ENCODE measurements around the gene FASLG.

The FASLG gene

DNA sequence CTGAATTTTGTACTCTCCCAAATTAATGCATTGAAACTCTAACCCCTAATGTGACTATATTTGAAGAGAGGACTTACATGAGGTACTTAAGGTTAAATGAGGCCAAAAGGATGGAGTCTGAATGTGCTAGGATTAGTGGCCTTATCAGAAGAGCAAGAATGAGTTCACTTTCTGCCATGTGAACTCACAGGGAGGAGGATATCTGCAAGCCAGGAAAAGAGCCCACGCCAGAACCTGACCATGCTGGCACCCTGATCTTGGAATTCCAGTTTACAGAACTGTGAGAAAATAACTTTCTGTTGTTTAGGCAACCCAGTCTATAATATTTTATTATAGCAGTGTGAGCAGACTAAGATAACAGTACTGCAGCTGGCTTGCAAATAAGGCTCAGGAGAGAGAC, 12.2 kb upstream of the FASLG start:
- no peak for DNase-seq (ENCODE audit: low read depth)

DNA sequence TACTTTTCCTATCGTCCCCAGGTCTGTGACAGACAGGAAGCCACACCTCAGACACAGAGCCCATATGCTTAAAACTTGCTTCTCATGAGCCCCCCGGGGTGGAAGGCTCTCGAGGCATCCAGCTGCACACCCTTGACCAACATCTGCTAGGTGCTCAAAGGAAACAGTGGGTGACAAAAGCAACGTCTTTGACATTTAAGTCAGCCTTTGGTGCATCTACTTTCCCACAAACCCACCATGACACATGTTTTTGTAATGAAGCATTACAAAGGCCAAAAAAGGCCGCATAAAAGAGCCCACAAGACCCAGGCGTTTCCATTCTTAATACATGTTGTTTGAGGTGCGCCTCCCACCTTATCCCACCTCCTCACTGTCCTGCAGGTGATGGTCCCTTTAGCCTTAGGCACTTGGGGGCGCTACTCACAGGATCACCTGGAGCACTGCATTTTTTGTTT, 11.8 kb upstream of the FASLG start:
- no peak for DNase-seq (ENCODE audit: low read depth)

DNA sequence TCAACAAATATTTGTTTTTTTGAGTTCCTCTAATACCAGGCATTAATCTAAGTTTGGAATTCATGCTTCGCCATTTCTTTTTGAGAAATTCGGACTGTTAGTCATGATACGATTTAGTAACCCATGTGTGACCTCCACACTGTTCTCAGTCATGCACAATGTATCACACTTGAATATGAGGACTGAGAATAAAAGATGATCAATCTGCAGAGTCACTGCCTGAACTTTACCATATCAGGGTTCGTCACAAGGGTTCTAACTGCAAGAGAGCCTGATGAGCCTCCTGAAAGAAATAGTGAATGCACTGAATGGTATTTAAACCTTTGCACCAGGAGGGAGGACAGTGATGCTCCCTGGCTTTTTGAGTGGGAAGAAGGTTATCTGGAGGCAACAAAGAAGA, 10.9 kb upstream of the FASLG start:
- no peak for DNase-seq (ENCODE audit: low read depth)

DNA sequence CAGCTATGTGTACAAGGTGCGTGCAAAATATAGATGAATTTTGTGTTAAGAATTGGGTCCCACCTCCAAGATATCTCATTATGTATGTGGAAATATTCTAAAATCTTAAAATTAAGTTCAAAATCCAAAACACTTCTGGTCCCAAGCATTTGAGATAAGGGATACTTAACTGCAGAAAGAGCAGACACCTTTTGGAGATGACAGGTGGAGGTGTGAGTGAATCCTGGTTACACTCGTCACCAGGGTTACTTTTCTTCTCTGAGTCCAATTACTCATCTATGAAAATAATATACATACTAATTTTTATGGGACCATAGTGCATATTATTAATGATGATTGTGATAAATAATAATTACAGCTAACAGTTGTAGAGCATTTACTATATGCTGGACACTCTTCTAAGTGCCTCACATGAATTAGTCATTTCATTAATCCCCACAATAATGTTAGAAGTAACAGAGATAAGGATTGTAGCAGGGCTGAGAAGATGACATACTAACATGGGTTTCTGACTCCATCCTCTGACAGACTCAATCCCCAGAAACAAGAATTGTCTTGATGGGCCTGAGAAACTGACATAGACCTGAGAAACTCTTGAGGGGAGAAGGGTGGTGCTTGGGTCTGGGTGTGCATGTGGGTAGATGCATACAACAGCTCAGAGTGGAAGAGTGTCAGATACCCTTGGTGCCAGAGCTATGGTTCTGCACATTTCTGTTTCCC, 8.3 kb upstream of the FASLG start:
- DNase-seq (ENCODE audit: low read depth), result peak; percentile 57

DNA sequence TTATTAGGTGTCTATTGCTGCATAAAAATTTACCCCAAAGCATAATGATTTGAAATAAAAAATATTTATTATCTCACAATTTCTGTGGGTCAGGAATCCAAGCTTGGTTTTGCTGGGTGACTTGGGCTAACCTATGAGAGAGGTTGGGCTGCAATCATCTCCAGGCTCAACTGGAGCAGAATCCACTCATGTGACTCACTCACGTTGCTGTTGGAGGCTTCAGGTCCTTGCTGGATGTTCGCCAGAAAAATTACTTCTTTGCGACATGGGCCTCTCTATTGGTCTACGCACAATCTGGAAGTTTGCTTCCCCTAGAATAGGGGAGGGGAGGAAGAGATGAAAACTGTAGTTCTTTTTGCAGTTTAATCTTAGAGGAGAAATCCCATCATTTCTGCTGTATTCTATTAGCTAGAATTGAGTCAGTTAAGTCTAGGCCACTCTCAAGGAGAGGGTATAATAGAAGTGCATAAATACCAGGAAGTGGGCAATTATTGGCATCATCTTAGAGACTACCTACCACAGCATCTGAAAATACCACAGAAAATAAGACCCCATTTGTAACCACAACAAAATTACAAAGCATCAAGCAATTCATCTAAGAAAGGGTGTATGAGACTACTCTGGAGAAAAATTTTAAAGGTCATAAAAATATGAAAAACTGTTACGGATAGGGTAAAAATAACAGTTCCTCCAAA, 5.7 kb upstream of the FASLG start:
- DNase-seq (ENCODE audit: low read depth), result peak; percentile 73

DNA sequence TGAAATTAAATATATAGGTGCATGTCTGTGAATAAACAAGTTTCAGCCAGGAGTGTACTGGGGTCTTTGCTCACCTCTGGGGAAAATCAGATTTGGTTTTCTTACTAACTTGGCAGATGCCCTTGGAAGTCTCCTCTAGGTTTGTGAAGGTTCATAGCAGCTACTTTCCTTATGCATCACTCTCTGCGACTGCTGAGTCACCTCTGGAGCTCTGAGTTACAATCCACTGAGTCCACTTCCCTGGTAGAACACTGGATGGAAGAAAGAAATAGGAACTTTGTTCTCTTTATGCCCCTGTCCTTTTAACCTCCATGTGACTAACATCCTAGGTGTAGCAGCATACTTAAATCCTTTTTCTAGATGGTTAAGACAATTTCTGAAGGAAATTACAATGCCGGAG, 4.4 kb upstream of the FASLG start:
- peak; percentile 94 for DNase-seq (ENCODE audit: low read depth)

DNA sequence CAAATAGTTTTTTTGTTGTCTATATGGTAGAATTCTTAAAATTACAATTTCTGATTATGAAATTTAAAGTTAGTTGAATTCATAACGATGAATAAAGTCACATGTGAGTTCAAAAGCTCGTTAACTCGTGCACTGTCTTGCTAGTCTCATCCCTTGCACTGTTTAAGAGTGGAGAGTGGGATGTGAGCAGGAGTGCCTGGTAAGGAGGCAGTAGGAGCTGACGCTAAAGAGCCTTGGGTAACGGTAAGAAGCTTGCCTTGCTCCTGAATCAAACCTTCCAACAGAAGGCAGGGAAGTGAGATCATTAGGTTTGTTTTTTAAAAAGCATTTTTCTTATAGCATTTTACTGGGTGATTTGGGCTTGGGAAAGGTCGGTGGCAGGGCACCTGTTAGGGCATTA, 2.3 kb upstream of the FASLG start:
- no peak for DNase-seq (ENCODE audit: low read depth)

DNA sequence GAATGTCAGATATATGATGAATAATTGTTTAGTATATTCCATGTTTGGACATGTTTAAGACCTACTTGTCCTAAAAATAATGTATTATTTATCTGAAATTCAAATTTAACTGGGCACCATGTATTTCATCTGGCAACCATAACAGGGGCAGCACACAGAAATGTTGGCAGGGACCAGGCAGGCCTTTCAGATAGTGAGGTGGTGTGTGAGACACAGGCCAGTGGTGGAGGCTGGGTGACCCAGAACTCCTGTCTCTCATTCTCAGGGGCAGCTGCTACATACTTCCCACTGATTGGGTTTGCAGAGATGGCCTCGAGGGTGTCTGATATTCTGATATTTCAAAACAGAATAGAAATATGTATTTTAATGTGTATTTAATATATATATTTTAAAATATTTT, 1.3 kb upstream of the FASLG start:
- no peak for DNase-seq (ENCODE audit: low read depth)

DNA sequence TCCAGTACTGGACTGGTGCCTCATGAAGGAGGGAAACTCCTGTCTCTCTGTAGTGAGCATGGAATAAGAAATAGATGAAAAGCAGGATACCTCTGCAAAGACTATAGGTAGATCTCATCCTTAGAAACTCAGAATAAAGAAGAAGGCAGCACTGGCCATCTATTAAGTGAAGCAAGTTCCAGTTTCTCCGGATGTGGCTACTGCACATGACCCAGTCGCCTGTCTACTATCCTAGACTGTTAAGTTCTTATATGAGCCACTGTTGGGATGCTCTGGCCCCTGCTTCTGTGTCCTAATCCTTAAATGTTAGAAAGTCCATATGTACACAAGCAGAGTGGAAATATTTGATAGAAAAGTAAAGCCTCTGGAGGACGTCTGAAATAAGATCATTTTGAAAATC, 2.2 kb downstream of the FASLG start:
- DNase-seq (ENCODE audit: low read depth), result no peak

DNA sequence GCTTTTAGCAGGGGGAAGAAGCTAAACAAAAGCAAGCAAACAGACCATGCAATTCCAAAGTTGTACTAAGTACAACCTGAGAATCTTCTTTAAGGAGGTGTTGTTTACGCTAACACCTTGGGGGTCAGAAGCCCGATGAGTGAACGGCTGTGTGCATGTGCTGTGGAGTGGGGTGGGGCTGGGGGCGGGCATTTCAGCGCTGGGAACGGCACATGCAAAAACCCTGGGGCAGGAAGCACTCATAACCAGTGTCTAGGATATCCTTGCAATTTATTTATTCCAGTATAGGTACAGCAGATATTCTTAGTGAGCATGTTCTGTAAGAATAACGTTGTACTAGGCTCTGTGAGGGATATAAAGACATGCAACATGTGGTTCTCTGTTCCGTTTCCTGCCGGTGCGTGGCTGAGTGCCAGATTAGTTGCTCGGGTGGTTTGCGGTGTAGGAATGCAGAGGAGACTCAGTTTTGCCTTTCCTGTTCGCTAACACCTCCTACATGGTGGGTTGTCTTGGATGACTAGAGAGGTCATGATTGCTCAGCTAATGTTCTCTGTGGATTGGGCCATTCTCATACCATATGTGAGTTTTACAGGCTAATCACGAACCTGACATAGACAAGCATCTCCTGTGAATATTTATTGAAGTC, 3.7 kb downstream of the FASLG start:
- peak; percentile 94 for DNase-seq (ENCODE audit: low read depth)

DNA sequence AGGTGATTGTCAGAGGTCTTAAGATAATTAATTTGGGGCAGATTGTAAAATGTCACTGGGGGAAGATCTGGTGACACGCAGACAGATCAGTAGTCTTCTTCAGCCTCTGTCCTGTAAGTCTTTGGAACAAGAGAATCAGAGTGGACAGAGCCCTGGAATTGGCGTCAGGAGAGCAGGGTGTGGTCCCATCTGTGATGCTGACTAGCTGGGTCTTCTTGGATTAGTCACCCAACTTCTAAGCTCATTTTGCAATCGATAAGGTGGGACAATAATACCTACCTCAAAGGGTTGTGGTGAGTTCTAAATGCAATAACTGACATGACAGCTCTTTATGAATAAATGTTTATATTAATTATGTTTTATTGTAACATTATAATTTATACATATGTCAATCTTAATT, 4.8 kb downstream of the FASLG start:
- peak; percentile 67 for DNase-seq (ENCODE audit: low read depth)

DNA sequence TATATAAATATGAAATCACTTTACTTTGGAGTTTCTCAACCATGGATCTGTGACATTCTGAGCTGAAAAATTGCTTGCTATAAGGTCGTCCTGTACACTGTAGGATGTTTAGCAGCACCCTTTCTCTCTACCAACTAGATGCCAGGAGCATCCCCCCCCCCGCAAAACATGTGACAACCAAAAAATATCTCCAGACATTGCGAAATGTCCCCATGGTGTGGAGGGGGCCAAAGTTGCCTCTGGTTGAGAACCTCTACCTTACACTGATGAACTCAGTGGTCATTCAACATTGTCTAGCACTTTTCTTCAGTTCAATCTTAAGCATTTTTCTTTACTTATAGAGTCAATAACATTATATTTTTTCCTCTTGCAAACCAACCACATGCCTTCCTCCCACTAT, 9.2 kb downstream of the FASLG start:
- DNase-seq (ENCODE audit: low read depth), result no peak

DNA sequence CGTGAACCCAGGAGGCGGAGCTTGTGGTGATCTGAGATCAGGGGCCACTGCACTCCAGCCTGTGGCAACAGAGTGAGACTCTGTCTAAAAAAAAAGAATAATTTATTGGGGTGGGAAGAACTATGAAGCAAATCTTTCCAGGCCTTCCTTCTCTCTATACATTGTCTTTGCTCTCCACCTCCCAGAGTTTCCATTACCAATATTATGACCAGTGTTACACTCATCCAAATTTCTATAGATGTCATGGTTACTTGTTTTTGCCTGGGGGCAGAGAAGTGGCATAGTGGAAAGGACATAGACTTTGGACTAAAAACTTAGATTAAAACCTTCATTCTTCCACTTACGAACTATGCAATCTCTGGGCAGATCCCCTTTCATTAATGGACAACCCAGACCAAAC, 10.1 kb downstream of the FASLG start:
- no peak for DNase-seq (ENCODE audit: low read depth)

DNA sequence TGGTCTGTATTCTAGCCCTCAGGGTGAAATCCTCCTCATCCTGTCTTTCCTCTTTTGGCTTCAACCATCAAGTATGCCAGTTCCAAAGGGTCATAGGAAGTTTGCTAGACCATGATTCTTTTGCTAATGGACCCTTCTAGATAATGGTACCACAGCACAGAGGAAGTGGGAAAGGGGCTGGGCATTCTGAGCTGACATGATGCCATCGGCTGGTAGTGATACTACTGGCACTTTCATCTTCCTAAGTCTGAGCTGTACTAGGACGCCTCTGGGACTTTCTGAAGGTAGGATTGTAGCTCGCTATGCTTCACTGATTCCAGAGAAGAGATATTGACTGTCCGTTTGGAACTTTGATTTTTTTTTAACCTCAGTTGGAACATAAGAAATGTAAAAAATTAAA, 11.4 kb downstream of the FASLG start:
- no peak for DNase-seq (ENCODE audit: low read depth)

DNA sequence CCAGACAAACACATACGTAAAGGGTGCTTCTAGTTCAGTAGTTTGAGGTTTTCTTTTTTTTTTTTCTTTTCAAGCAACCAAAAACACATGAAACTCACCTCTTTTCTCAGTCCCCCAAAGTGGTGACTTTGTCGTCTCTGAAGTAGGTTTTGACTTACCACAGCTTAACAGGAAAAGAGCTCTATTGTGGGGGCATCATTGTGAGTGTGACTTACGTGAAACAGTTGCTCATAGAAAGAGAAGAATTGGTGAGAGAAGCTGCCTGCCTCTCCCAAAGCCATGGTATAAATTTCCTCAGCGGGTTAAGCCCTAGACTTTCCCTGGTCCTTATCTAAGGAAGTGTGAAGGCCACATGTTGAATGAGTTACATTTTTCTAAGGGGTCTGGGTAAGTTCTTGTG, 11.9 kb downstream of the FASLG start:
- DNase-seq (ENCODE audit: low read depth), result no peak

DNA sequence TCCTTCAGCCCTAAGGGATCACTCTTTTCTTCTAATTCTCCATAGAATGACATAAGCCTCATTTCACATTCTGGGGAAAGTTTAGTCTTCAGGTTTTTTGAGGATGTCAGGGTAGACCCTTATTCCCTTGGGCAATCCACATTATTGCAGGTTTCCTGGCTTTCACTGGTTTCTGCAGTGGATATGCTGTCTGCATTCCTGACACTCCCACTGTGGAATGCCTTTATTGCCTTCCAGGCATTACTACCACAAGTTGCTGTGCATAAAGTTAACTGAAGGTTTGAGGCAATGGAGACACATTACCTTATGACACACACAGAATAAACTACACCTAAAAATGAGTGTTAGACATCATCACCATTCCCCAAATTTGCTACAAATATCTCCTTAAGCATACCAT, 12.7 kb downstream of the FASLG start:
- peak; percentile 52 for DNase-seq (ENCODE audit: low read depth)

DNA sequence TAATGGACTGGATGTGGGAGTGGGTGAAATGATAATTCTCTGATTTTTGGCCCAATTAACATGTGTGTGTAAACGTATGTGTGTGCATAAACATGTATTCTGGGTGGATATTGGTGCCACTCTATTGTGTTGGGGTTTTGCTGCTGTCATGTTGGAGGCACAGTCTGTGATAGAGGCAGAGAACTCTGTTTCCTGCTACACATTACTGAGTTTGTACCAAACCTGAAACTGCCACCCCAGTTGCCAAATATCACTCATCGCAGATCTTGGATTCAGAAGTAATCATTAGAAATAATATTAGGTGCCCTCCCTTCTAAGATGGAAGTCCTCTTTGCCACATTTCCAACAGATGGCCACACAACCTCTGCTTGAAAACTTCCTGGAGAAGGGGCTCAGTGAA, 13.8 kb downstream of the FASLG start:
- DNase-seq (ENCODE audit: low read depth), result no peak

DNA sequence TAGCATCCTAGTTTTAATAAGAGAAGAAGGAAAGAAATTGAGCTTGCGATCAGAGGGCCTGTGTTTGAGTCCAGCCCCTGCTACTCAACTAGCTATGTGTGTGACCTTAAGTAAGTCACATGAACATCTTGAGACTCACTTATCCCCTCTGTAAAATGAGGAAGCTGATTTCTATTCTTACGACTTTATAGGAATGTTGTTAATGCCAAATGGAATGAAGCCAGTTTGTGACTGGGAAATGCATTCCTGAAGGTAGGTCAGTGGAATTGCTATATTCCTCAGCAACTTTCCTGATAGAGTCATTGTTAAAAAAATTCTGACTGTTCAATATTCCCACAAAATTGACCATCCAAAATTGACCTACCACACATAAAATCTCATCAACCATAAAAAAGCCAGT, 14.9 kb downstream of the FASLG start:
- DNase-seq (ENCODE audit: low read depth), result no peak

DNA sequence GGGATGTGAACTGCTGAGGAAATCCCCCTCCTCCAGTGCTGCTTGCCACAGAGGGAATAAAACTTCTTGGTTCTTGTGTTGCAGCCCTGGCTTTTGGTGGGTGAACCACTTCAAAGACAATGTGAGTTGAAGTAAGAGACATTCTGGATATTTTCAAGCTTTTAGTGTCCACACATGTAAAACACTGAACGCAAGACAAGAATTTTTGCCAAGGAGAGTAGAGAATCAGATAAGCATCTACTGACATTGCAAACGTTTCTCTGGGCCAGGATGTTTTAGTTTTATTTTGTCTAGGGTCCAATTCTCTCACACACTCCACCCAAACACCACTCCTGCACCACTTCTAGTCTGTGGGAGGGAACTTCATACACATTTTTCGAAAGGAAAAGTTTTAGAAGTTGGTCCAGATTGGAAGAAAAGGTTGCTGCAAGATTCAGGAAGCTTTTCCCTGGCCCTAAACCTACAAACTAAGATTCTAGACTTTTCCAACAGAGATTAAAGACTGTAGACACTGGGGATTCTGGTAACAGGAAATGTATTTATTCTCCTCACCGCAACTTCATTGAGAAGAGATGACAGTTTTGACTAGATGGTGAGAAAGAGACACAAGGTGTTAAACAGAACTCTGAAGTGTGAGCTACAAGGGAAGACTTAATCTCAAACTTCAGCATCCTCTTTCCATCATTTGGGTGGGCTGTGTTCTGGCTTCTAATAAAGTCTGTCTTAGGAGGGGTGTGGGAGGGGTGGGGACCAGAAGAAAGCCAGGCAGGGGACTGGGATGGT, 16.1 kb downstream of the FASLG start:
- DNase-seq (ENCODE audit: low read depth), result no peak

DNA sequence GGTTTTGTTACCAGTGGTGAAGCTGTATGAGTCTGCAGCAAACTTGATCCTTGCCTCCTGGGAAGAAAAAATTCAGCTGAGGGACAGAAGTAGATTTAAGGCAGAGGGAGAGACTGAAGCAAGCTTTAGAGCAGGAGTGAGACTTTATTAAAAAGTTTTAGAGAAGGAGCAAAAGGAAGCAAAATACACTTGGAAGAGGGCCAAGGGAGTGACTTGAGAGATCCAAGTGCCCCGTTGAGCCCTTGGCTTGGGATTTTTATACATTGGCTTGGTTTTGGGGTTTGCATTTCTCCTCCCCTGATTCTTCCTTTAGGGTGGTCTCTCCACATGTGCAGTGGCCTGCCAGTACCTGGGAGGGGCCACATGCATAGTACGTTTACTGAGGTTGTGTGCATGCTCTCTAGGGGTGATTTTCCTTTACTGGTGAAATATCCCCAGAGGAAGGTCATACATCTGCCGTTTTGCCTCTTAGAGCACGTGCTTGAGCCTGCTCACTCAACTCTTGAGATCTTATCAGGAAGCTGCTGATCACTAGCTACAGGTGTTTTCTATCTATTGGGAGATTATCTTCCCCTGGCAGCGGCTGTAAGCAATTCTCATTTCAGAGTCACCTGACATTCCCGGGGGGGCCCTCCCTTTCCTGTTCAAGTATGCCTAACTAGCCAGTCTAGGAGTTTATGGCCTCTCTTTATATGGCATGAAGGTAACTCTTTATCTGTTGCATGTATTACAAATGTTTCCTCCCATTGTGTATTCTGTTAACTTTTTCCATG, 20.3 kb downstream of the FASLG start:
- DNase-seq (ENCODE audit: low read depth), result no peak

DNA sequence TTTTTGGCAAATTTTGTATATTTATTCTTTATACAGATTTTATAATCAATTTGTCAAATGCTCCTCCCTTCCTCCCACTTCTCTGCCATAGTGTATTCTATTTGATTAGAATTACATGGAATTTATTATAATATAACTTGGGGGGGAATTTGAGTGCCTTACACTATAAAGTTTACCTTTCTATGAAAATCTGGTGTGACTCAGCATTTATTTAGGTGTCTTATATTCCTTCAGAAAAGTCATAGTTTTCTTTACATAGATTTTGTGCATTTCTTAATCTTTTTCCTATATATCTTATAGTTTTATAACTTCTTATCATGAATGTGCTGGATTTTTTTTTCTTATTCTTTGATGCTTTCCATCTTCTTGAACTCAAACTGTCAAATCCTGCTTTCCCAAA, 21.3 kb downstream of the FASLG start:
- DNase-seq (ENCODE audit: low read depth), result no peak

DNA sequence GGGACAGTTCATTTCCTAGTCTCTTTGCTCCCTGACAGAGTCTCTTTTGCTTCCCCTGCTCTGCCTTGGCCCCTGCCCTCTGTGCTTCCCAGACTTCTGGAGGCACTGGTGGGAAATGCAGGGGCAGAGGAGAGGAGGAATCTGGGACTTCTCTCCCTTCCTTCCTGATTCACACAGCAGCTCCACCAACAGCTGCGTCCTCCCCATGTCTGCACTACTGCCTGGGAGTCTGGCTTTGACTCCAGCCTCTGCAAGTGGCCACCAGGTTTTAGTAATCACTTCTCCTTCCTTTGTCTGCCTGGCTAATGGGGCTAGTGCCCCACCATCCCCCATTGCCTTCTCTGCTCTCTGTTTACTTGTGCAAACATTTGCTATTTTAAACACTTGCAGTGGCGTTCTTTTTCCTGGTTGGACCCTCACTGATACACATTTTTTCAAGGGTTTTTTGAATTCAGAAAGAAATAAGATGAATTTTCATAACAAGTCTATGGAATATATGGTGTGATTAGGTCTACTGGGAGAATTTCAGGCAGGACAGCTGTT, 21.9 kb downstream of the FASLG start:
- DNase-seq (ENCODE audit: low read depth), result no peak

All from ELR (cell line).